NCI-H2171 (cell line): ENCODE data around the gene ZNF318.
"Not testable (repeated sequence)": the region's sequence is repeated elsewhere in the genome, so short reads cannot be mapped to it uniquely, and the experiment has no call there.

ENCODE experiments used
- DNase-seq: peaks from one replicate; lab custom pipeline; 2025; lab: John Stamatoyannopoulos, UW

The ZNF318 gene

GRCh38 chr6:43383021-43383667 lies 13.7 kb upstream of the ZNF318 start:
- DNase-seq: no peak

- DNase-seq: not testable (repeated sequence)
Measured at GRCh38 chr6:43380858-43381257, 11.4 kb upstream of the ZNF318 start.

- DNase-seq: no peak
Measured at GRCh38 chr6:43378631-43379030, 9.2 kb upstream of the ZNF318 start.

GRCh38 chr6:43377710-43378229 lies 8.3 kb upstream of the ZNF318 start:
- no peak for DNase-seq

GRCh38 chr6:43376551-43376981 lies 7.1 kb upstream of the ZNF318 start:
- DNase-seq: no peak

- DNase-seq: no peak
Measured at GRCh38 chr6:43375693-43376092, 6.2 kb upstream of the ZNF318 start.

GRCh38 chr6:43373252-43373875 lies 3.9 kb upstream of the ZNF318 start:
- DNase-seq: no peak

- DNase-seq: not testable (repeated sequence)
Measured at GRCh38 chr6:43370003-43370580, 645 bp upstream of the ZNF318 start.

GRCh38 chr6:43368259-43369160 lies 937 bp downstream of the ZNF318 start:
- DNase-seq: peak; percentile 12

- no peak for DNase-seq
Measured at GRCh38 chr6:43367245-43367984, 2.0 kb downstream of the ZNF318 start.

GRCh38 chr6:43361269-43361668 lies 8.2 kb downstream of the ZNF318 start:
- no peak for DNase-seq

GRCh38 chr6:43359831-43360230 lies 9.6 kb downstream of the ZNF318 start:
- DNase-seq: no peak

- no peak for DNase-seq
Measured at GRCh38 chr6:43359381-43359780, 10.1 kb downstream of the ZNF318 start.

- no peak for DNase-seq
Measured at GRCh38 chr6:43355862-43356590, 13.4 kb downstream of the ZNF318 start.

GRCh38 chr6:43351951-43352350 lies 17.5 kb downstream of the ZNF318 start:
- DNase-seq: not testable (repeated sequence)

GRCh38 chr6:43347444-43347843 lies 22.0 kb downstream of the ZNF318 start:
- DNase-seq: no peak

- DNase-seq: no peak
Measured at GRCh38 chr6:43347021-43347420, 22.4 kb downstream of the ZNF318 start.

GRCh38 chr6:43346243-43346642 lies 23.2 kb downstream of the ZNF318 start:
- not testable (repeated sequence) for DNase-seq

GRCh38 chr6:43339168-43339567 lies 30.3 kb downstream of the ZNF318 start:
- DNase-seq: no peak

GRCh38 chr6:43338243-43338642 lies 31.2 kb downstream of the ZNF318 start:
- no peak for DNase-seq

- no peak for DNase-seq
Measured at GRCh38 chr6:43336382-43336781, 33.1 kb downstream of the ZNF318 start.
